ENCODE measurements around the gene VEPH1.

Gene VEPH1

DNA sequence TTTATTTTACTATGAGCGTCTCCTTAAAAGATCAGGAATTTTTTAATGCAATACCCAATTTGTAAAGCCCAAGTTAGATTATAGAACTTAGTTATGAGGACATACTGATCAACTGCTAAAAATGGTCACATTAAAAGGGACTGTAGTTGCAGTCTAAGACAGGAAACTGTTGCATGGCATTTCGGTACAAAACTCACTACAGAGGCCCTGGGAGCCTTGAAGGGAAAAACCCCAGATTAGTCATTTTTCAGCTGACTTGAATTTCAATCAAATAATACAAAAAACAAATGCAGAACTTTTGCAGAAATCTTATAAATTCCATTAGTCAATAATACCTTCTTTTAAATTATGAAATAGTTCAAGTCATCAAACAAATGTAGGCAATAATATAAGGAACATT is 73.5 kb downstream of the VEPH1 start:
- FAIRE-seq (no peak), DNase-seq (ENCODE audit: low spot score) (no peak)

DNA sequence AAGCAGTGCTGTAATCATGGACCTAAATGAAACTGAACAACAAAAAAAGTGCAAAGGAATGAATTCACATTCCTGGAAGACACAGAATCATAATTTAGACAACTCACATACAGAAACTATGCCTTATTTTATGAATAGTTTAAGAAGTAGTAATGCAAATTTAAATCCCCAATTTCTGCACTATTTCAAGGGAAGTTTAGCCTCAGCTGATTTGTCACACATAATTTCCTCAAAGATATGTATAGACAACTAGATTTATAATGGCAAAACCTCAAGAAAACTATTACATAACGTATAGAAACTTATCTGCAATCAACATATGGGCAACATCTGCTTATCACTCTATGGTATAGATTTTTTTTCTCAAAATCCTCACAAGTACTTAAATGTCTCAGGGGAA is 74.4 kb downstream of the VEPH1 start:
- DNase-seq (ENCODE audit: low spot score) (no peak), FAIRE-seq (no peak)

DNA sequence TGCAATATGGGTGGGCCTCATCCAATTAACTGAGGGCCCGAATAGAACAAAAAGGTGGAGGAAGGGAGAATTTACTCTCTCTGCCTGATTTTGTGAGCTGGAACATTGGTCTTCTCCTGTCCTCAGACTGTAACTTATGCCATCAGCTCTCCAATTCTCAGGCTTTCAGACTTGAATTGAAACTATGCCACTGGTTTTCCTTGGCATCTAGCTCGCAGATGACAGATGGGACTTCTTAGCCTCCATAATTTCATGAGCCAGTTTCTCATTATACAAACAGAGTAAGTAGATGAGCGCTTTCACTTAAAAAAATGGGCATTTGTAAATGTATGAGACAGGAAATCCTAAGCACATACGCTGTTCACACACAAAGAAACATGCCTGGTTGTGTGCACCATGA is 75.3 kb downstream of the VEPH1 start:
- DNase-seq (ENCODE audit: low spot score): no peak
- no peak for FAIRE-seq

DNA sequence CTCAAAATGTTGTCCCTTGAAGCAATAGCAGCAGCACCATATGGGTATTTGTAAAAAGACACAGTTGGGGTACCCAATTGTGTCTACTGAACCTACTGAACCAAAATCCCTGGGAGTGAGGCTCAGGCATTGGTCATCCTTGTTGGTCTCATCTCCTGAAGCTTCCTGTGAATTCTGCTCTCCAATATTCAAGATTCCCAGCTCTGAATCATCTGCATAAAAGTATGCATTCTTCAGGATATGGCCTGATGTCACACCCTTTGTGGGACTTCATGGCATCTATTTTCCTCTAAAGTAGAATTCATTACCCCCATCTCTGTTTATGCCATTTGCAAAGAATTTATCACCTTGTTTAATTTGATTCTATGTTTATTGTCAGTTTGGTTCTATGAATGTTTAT is 79.9 kb downstream of the VEPH1 start:
- DNase-seq (ENCODE audit: low spot score) (no peak), FAIRE-seq (no peak)

DNA sequence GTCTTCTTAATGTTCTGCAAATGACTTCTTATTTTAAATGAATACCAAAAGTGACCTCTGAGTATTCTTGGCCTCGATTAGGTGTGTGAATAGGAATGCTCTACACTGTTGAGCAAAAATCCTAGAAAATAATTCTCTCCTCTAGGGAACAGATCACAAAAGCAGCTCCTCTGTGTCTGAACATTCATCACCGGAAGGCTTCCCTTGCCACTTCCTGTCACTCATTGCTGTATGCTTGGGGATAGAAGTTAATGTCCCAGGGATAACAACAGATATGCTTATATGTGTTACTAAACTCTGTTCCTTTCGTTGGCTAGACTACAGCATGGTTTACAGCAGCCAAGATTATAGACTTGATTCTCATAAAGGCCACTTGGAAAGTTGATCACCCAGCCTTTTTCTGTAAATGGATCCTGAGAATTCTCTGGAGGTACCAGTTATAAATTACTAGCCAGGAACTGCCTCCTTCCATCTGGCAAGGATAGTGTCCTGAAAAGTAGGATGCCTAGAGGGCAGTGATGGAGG is 82.5 kb downstream of the VEPH1 start:
- DNase-seq (ENCODE audit: low spot score) (no peak), FAIRE-seq (no peak)

DNA sequence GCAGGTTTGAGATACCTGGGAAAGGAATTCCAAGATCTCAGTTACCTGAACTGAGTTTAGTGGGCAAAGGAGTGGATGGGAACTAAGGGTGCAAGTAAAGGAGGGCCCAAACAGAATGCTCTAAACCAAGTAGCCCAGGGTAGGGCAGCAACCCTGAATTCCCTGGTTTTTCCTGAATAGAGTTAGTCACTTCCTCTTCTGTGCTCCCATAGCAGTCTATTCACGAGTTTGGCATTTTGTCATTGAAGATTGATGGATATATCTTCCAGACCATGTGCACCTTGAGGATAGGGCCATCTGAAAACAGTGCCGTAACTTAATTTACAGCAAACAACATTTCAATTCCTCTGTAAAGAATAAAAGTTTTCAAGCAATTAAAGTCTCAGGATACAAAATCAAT is 85.1 kb downstream of the VEPH1 start:
- DNase-seq (ENCODE audit: low spot score): no peak
- FAIRE-seq: no peak

DNA sequence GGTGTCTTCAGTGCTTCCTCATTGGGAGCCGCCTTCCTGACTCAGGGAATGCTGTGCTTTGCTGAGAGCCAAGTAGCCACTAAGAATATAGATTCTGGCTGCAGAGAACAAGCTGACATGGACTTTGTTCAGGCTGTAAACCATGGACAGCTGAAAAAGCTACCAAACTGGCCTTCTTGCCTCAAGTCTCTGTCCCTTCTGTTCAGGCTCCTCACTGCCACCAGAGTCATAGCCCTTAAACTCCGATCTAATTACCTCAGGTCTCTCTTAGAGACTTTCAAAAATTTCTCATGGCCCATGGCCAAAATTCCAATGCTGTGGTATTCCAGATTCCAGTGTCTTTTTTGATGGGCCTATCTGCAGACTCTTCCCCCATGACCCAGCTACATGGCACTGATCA is 86.0 kb downstream of the VEPH1 start:
- peak; percentile 25 for DNase-seq (ENCODE audit: low spot score)
- FAIRE-seq: no peak

DNA sequence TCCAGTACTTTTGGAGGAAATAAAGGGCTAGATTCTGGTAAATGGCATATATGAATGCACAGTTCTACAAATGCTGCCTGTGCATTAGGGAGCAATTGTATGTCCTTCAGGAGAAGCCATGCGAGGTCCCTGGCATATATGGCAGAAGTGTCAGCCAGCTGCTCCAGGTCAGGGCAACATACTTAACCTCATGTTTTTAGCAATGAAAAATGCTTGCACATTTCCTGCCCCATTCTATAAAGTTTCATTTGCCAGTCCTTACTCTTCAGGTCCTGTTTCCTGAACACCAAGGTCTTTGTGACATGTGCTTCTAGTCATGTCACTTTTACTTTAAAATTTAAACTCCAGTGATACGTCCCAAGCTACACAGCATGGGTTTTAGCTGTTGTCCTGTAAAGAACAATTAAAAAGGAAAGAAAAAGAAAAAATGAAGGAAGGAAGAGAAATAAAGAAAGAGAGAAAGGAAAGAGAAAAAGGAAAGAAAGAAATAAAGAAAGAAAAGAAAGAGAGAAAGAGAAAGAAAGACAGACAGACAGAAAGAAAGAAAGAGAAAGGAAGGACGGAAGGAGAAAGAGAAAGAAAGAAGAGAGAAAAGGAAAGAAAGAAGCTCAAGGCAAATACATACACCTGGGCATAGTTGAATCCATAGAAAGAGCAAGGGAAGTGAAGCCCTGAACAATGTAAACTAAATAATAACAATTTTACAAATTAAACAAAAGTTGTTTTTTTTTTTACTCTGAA is 86.7 kb downstream of the VEPH1 start:
- FAIRE-seq (no peak), DNase-seq (ENCODE audit: low spot score) (no peak)

DNA sequence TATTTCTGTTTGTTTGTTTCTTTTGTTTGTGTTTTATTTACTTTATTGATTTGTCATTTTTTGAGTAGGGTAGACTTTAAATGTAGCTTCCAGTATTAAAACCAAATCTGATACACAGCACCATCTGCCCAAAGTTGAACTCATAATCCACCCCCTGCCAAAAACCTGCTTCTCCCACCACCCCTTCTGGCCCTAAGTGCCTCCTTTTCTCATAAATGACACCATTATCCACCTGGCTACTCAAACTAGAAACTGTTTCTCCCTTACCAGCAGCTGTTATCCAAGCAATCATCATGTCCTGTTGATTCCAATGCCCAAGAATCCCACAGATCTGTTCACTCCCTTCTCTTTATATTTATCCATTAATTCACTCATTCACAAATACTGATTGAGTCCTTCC is 88.4 kb downstream of the VEPH1 start:
- FAIRE-seq (no peak), DNase-seq (ENCODE audit: low spot score) (no peak)

DNA sequence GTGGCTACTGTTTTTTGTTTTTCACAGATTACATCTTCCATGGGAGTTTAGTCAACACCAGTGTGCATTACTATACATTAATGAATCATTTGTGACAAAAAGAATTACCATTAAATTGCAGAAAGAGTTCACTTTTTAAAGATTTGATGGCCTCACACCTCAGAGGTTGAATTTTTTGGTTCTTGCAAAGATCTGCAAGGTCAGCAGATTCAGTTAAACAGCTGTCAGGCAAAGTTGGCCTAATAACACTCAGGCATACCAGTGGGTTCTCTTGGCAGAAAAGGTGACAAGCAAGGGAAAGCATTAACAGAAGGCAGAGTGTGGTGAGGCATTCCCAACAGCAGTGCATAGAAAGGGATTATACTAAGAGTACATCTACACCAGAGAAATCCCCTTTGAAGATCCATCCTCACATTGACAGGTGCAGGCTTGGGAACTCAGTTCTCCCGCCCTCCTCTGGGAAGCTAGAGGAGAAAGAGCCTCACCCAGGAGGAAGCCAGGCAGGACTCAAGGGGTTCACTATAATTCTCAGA is 90.8 kb downstream of the VEPH1 start:
- no peak for DNase-seq (ENCODE audit: low spot score)
- no peak for FAIRE-seq

DNA sequence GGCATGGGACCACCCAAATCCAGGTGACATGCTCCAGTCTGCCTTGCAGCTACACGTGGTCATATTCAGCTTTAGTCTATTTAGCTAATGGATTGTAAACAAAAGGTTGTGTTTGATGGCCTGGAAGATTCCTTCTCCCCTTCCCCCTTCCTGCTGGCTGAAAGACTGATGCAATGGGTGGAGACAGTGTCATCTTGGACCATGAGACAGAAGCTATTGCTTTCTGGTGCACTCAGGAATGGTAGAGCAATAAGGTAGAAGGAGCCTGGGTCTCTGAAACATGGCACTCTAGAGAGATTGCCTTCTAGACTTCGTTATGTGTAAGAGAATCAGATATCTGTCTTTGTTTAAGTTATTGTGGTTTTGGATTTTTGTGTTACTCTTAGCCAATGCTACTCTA is 92.3 kb downstream of the VEPH1 start:
- FAIRE-seq: no peak
- no peak for DNase-seq (ENCODE audit: low spot score)

DNA sequence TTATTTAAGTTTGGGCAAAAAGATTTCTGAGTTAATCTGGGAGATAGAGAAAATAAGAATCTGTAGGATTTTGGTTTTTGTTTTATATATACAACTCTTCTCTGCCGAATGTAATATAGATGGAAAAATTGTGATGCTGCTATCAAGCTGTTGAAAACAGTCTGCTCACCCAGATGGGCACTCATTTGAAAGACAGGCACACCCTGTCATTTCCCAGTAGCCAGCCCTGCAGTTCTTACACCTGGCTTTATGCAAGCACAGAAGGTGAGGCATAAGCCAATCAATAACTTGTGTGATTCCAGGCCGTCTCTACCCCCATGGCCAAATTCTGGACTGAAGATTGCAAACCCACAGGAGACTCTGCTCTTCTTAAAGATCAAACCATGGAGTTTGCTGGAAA is 93.7 kb downstream of the VEPH1 start:
- no peak for DNase-seq (ENCODE audit: low spot score)
- no peak for FAIRE-seq

DNA sequence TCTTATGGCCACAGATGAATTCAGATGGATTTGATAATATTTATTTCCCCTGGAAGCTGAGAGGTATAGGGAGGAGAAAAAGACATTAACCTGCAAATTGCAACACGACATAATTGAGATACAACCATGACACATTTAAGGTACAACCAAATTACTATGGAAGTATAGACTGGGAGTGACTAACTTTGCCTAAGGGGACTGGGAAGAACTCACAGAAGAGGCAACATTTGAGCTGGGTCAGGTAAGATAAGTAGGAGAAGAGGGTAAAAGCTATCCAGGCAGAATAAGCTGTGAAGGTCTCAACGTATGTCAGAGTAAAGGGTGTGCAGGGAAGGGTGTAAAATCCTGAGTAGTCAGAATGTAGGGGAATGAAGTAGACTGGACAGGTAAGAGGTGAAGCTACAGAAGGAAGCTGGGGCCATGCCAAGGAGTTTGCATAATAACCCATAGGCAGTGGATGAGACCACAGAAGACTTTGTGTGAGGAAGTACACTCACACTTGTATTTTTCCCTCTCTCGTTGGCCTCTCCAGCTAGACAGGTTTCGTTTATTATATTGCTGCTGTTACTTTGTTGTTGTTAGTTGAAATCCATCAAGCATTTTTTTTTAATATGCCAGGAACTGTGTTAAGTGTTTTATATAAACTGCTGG is 94.6 kb downstream of the VEPH1 start:
- FAIRE-seq (no peak), DNase-seq (ENCODE audit: low spot score) (no peak)

DNA sequence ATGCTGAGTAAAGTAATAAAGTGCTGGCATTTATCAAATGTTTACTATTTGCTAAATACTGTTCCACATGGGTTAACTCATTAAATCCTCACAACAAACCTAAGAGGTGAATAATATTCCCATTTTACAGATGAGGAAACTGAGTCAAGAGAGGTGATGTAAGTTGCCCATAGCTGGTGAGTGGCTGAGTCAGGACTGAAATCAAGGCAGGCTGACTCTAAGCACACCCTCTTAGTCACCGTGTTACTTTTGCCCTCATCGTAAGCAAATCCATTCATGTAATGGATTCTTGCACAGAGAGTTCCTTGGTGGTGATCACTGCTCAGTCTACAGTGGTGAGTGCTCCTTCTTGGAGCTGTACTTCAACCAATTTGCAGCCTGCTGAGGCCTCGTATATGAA is 95.4 kb downstream of the VEPH1 start:
- no peak for FAIRE-seq
- DNase-seq (ENCODE audit: low spot score): no peak

DNA sequence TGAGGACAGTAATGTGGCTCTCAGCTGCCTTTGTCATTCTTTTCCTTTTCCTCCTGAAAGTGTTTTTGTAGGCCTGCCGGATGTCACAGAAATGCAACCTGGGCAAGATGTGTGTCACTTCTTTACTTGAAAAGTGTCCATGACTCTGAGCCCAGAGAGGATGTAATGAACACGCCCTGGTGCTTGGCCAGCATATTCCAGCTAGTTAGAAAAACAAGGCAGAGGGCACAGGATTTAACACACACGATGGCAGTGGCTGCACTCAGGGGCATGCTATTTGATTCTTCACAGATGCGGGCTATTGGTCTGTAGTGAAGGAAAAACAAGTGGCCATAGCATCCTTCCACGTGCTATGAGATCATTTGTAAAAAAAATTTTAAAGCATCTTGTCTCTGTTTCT is 96.8 kb downstream of the VEPH1 start:
- no peak for FAIRE-seq
- DNase-seq (ENCODE audit: low spot score): no peak

DNA sequence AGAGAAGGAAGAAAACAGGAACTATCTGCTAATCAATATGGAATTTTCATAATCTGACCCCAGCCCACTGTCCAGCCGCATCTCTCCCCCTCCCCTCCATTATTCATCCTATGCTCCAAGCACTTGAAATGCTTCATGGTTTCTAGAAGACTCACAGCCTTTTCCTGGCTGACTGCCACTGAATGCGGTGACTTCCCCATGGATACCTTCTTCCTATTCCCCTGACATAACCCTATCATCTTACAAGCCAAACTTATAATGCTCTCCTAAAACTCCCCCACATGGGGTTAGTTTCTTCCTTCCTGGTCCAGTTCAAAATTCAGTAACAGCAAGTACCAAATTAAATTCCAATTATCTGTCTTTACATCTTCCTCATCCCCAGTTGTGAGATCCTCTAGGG is 97.8 kb downstream of the VEPH1 start:
- DNase-seq (ENCODE audit: low spot score) (peak; percentile 13), FAIRE-seq (no peak)

DNA sequence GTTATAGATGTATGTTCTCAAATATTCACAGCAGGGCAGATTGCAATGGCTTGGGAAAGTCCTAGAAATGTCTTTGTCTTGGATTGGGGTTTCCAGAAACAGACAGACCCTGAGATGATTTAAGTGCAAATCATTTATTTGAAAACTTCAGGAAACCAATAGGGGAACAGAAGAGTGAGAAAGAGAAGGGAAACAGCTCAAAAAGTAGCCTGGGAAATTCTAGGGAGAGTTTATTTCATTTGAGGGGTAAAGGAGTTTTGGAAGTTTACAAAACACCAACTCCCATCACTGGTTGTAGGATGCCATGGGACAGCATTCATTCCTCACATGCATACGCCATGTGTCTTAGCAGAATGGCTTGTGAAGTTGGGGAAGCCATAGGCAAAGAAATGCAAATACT is 98.8 kb downstream of the VEPH1 start:
- DNase-seq (ENCODE audit: low spot score) (no peak), FAIRE-seq (no peak)

DNA sequence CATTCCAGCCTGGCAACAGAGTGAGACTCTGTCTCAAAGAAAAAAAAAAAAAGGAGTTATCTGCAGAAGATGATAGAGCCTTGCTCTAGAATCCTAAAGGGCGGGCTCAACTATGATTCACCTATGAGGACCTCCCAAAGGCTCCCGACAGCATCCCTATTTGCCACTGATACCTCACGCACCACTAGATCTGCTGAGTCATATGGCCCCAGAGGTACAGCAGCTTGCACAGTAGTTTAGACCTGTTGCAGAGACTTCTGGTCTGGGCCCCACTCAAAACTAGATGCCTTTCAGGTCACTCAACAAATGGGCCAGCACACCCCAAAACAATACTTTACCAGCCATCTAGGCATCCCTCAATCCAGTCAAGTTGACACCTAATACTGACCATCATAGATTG is 104.6 kb downstream of the VEPH1 start:
- DNase-seq (ENCODE audit: low spot score) (no peak), FAIRE-seq (no peak)

DNA sequence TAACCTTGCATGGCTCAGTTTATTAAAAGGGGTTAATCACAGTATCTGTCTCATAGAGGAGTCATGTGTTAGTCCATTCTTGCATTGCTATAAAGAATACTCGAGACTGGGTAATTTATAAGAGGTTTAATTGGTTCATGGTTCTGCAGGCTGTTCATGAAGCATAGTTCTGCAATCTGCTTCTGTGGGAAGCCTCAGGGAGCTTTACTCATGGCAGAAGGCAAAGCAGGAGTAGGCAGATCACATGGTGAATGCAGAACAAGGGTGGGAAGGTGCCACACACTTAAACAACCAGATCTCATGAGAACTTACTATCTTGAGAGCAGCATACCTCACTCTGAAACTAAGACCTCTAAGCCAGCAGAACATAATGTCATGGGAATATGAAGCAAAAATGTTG is 108.8 kb downstream of the VEPH1 start:
- no peak for FAIRE-seq
- DNase-seq (ENCODE audit: low spot score): no peak

DNA sequence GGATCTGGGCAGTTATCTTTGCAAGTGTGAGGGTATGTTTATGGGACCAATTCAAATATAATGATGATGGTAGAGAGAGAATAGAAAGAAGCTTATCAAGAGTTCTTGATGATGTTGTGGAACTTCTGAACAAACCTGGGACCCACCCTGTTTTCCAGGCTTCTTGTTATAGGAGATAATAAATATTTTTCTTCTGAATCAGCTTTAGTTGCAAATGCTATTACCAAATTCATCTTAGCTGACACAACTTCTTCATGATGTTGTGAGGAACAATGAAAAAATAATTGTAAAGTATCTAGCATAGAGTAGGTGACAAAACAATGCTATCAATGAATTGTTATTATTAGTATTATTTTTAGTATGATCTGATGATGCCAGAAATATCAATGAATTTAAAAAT is 110.1 kb downstream of the VEPH1 start:
- no peak for DNase-seq (ENCODE audit: low spot score)
- FAIRE-seq: no peak

DNA sequence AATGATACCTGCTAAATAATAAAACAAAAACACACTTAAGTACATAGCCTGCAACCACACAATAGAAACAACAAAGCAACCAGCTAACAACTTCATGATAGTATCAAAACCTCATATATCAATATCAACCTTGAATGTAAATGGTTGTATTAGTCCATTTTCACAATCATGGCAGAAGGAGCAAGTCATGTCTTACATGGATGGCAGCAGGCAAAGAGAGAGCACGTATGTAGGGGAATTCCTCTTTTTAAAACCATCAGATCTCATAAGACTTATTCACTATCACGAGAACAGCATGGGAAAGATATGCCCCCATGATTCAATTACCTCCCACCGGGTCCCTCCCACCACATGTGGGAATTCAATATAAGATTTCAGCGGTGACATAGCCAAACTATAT is 111.1 kb downstream of the VEPH1 start:
- no peak for DNase-seq (ENCODE audit: low spot score)
- FAIRE-seq: no peak

DNA sequence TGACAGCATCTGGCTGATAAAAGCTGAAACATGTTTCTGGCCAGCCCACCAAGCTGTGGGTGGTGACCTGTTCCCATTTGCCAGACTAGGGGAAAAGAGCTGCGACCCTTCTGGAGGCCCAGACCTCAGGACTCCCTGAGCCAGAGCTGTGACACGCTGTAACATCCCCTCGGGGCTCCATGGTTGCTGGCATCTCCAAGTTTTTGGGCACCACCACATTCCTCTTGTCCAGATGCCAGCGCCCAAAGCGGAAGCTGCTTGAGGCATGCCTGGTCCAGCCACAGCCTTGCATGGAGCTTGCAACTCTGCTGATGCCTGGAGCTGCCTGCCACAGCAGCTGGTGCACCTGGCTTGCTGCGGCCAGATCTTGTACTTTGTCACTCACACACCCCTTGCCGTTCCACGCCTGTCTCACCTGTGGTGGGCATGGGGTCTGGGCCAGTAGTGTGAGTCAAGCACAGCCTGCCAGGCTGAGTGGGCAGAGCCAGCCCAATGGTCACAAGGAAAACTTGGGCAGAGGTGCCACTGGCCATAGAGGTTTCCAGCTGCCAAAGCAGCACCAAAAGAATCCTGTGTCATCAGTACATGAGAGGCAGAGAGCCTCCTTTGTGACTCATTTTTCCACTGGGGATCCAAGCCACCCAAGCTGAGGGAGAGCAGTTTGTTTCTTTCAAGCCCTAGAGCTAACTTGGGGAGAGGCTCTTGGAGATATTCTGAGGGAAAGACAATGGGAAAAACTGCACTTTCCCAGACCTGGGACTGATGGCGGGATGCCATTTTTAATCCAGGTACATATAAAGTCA is 112.3 kb downstream of the VEPH1 start:
- DNase-seq (ENCODE audit: low spot score): no peak
- FAIRE-seq: no peak
